Cardiac fibroblast (primary cell): Measurements from ENCODE around the gene SRSF7.

Experiments
- DNase-seq, 2 donors: peaks; one replicate each; pipeline versions ENCODE4 v3.0.0 to v3.0.0-alpha.2; 2010; ENCODE audit warnings: low read depth in 2 of 2
- H3K4me3 ChIP-seq, 2 donors: replicated peaks in 1 of 2; 1 replicate in 1 of 2; 2 replicates in 1 of 2; pipeline ENCODE4 v1.5.1; 2011; ENCODE audit warnings: low read depth in 2 of 2, low read length in 2 of 2, mild to moderate bottlenecking in 2 of 2, moderate library complexity in 1 of 2
- TF ChIP-seq, protein P1 (sequence below): IDR thresholded peaks from one replicate; pipeline ENCODE4 v1.5.1; 2011; ENCODE audit warnings: low read depth, mild to moderate bottlenecking, low read length, inconsistent platforms

SRSF7 gene

DNA sequence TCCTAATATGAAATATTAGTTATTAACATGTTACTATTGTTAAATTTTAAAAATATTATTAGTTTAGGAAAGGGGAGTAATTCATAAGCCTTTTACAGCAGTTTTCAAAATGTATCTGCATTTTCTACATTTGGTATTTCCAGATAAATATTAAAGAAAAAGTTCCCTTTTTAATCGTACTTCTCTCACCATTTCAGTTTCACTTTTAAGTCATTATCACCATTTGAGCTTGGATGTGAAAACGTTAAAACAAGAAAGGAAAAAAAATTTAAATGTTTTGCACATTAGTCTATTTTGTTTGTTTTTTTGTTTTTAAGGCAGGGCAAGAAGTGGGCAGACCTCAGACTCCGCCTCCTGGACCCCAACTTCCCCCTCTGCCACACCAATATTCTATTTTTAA is 3.3 kb upstream of the SRSF7 start:
- H3K4me3 ChIP-seq: no peak overlapping the region
- TF ChIP-seq, protein P1, sequence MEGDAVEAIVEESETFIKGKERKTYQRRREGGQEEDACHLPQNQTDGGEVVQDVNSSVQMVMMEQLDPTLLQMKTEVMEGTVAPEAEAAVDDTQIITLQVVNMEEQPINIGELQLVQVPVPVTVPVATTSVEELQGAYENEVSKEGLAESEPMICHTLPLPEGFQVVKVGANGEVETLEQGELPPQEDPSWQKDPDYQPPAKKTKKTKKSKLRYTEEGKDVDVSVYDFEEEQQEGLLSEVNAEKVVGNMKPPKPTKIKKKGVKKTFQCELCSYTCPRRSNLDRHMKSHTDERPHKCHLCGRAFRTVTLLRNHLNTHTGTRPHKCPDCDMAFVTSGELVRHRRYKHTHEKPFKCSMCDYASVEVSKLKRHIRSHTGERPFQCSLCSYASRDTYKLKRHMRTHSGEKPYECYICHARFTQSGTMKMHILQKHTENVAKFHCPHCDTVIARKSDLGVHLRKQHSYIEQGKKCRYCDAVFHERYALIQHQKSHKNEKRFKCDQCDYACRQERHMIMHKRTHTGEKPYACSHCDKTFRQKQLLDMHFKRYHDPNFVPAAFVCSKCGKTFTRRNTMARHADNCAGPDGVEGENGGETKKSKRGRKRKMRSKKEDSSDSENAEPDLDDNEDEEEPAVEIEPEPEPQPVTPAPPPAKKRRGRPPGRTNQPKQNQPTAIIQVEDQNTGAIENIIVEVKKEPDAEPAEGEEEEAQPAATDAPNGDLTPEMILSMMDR: no peak
- DNase-seq: no peak

DNA sequence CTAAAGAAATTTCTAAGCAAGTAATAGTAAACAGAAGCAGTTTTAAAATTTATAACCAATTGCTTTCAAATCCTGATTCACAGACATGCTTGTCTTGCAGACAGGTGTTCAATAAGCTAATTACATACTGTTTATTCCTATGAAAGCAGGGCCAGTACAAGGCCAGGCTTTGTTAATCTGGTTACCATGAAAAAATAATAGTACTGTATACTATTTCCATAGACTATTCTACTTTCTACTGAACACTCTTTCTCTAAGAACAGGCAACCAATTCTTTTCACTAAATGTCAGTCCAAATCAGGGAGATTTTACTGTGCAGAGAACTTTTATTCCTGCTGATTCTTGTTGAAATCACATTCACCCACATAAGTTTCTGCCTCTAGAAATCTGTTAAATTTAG is 2.9 kb upstream of the SRSF7 start:
- no peak overlapping the region for H3K4me3 ChIP-seq
- TF ChIP-seq, protein P1: no peak
- DNase-seq: no peak

DNA sequence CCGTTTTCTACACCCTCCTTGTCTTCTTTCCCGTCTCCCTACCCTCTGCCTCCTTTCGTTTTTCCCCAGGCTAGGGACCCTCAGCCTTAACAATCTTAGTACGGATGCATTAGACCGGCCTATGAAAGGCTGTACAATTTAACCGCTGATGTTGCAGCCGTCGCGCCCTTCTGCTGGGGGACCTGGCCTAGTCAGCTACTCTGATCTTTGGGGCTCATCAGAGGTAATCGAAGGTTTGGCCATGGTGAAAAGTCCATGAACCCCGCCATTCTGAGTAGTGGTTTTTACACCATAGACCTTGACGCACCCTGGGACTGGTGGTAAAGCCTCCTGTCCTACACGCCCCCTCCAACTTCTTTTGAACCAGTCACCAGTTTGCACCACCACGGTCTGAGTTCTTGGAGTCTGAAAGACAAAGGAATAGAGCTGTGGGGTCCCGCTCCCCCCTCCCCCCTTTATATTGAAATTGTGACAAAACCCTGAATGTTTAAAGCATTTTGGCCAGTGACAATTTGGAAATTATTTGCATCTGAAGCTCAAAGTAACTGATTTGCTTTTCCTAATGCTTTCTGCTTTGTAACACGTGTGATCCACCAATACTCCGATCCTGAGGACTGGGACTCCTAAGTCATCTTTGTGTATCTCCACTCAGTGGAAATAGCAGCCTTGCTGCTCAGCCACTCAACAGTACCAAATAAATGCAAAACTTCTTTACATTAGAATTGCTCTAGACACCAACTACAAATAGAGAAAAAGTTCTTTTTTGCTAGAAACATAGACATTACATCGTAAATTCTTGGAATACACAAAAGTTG is 642 bp upstream of the SRSF7 start:
- peak overlapping the region; percentile 42 to 57 for H3K4me3 ChIP-seq
- TF ChIP-seq, protein P1: no peak
- DNase-seq: no peak

DNA sequence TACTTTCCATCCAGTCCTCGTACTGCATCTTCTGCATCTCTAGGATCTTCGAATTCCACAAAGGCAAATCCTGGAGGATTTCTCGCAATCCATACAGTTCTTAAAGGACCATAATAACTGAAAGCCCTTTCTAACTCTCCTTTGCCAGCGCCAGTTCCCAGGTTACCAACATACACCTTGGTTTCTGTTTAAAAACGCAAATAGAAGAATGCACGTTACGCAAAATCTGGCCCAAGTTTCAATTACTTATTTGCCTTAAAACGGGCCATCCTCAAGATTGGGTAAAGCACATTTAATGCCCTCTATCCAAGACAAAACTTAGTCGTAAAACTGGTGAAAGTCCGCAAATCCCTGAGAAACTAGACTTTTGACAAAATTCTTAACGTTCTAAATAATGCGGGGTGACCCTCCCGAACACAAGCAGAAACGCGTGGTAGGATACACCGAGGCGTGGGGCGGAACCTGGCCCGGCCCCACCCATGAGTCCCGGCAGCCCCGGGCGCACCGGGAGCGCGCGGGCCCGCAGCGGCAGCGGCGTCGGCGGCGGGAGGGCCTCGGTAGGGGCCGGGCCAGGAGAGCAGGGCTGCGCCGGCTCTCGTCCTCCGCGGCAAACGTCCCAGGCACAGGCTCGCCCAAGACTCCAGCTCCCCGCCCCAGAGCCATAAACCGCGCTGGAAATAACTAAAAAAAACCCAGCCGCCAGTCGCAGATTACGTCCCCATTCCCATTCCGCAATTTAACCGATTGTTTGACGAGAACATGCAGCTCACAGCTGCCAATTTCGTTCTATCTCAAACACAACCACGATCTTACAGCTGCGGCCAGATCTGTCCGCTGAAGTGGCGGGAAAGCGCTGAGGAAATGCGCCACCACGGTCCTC is 910 bp downstream of the SRSF7 start:
- peak; percentile 31 to 46 for DNase-seq
- H3K4me3 ChIP-seq: peak overlapping the region; percentile 98 to 100
- TF ChIP-seq, protein P1: no peak

DNA sequence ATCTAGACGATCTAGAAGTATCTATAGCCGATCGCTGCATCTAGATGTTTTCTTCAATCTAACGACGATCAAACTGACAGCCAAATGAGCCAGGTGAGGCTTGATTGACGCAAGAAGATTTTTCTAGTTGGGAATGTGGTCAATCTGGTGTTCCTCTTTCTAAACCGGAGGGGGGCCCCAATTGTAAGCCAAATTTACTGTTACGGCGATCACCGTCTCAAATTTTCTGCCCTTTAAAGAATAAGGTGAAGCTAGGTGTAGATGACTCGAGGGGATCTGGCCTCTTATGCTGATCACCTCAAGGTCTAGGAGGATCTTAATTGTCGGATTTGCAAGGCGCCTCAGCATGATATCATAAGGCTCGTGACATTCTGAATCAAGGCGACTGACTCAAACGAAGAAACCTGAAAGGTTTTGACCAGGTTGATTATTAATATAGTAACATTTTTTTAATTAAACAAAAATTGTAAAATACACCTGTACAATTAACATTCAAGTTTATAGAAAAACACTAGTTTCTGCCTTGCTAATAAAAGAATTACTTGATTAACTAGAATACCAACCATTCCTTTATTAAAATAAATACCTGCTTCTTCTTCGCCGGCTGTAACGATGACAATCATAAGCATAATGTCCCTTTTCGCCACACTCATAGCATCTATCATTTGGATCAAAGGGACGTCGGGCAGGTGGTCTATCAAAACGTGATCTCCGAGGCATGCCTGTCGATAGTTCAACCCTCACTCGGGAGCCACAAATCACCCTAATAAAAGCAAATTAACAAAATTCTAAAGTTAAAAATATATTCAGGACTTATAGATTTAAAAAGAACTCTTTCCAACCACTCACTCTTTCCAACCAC is 2.0 kb downstream of the SRSF7 start:
- TF ChIP-seq, protein P1: no peak
- H3K4me3 ChIP-seq: peak overlapping the region; percentile 98 to 100

DNA sequence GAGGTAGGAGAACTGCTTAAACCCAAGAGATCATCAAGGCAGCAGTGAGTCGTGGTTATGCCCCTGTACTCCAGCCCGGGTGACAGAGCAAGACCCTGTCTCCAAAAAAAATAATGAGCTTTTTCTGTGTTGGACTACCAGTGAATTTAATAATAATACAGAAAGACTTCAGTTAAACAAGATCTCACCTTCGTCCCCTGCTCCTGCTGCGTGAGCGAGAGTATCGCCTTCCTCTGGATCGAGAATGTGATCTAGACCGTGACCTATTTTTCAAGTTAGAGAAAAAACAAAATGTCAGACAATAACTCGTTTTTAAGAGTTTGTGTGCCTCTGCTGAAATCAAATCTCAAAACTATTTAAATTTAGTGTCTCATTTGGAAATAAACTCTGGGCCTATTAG is 2.8 kb downstream of the SRSF7 start:
- TF ChIP-seq, protein P1: no peak
- no peak overlapping the region for H3K4me3 ChIP-seq
- DNase-seq: no peak

More for the DNA sequence above, 2.0 kb downstream of the SRSF7 start:
- DNase-seq: no peak
